GM12891 (cell line): ENCODE measurements around the gene SH3BP5L.

Source experiments
- PAX5 ChIP-seq: IDR thresholded peaks from 2 replicates; pipeline ENCODE4 v1.6.1; 2011; ENCODE audit warnings: low read length, moderate library complexity, mild to moderate bottlenecking; ENCODE audit not compliant: insufficient read depth, severe bottlenecking
- POLR2A ChIP-seq: IDR thresholded peaks from 2 replicates; pipeline ENCODE4 v1.6.1; 2011; ENCODE audit warnings: low read depth, low read length, control low read depth
- POLR2AphosphoS5 ChIP-seq: IDR thresholded peaks from 2 replicates; pipeline ENCODE4 v1.6.1; 2011; ENCODE audit warnings: low read depth, low read length, control low read depth

DNA sequence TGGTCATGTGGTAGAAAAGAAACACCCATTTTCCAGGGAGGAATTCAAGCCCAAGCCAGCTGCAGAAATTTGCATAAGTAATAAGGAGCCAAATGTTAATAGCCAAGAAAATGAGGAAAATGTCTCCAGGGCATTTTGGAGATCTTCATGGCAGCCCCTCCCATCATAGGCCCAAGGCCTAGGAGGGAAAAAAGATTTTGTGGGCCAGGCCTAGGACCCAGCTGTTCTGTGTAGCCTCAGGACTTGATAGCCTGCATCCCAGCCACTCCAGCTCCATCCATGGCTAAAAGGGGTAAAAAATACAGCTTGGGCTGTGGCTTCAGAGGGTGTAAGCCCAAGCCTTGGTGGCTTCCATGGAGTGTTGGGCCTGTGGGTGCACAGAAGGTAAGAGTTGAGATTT, 48.7 kb downstream of the SH3BP5L start:
- TF ChIP-seq POLR2A (no peak), POLR2AphosphoS5 (no peak), PAX5 (no peak)
